GM21367 (cell line): ENCODE data around the gene EXOC6B.
A peak's percentile ranks its signal among the peaks of the same experiment; 100 is the strongest.

Experiments
- ATAC-seq: cut with Tn5 transposase; IDR thresholded peaks from one replicate; pipeline ENCODE4 v1.9.1; 2021; ENCODE audit not compliant: unreplicated experiment

EXOC6B gene

DNA sequence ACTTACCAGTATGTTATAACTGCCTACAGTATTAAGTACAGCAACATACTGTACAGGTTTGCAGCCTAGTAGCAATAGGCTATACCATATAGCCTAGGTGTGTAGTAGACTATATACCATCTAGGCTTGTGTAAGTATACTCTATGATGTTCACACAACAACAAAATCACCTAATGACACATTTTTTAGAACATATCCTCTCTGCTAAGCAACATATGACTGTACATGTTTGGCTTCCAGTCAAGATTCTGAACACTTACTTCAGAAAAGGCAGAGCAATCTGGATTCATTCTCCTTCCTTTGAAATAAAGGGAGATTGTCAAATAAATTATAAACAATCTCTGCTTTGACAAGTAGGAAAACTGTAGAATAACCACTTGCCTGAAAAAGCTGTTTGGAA, 81.8 kb downstream of the EXOC6B start:
- ATAC-seq, result no peak

DNA sequence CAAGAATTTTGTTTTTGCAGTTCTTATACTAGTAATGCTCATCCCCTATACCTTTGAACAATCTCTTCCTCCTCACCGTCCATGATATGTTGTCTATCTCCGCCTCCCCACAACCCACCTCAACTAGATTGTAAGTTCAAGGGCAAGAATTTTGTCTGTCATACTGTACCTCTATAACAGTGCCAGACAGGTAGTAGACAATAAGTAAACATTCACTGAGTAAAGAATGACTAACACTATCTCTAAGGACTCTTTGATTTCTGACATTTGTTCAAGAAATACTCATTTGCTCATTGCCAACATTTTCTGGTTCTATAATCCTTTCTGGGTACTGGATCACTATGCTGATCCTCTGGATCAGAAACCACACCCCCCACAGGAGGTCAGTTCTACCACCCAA, 82.4 kb downstream of the EXOC6B start:
- ATAC-seq, result no peak

DNA sequence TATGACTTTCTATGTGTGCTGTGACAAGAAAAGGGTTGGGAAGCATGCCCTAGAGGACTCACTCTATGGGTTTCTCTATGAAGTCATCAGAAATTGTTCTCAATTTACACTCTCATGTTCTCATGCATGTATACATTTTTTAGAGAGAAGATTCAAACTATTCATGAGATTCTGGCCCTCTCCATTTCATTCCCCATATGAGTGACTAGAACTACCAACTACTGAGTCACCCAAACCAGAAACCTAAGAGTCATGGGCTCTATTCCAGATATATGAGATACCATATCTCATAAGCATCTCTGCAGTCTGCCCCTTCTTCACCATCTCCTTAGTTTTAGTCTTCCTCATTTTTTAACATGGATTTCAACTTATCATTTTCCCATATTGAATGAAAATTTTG, 87.7 kb downstream of the EXOC6B start:
- ATAC-seq, result no peak

DNA sequence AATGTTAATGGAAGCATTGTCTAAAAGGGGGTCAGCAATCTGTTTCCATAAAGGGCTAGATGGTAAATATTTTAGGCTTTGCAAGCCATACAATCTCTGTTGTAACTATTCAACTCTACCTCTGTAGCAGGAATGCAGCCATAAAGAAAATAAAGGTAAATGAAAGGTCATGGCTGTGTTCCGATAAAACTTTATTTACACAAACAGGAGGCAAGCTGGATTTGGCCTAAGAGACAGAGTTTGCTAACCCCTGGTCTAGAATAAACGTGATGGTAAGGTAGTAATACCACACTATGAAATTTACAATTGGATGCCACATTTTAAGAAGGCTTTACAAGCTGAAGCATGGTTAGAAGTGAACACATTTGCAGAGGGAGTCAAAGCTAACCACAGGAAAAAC, 91.4 kb downstream of the EXOC6B start:
- no peak for ATAC-seq

DNA sequence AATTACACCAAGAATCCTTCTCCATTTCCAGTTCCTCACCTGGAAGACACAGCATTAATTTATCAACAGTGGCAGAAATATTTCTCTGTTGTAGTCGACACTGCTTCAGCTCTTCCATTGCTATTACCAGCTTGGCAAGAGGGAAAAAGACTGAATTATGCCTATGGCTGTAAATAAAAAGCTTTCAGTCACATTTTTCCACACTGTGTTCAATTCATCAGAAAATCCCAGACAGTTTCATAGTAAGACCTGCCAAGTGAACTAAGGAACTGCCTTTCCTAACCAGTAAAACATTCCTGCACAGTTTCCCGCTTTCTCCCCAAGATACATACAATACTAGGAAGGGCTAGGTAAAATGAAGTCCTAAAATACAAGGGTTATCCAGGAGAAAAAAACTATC, 94.7 kb downstream of the EXOC6B start:
- ATAC-seq, result no peak

DNA sequence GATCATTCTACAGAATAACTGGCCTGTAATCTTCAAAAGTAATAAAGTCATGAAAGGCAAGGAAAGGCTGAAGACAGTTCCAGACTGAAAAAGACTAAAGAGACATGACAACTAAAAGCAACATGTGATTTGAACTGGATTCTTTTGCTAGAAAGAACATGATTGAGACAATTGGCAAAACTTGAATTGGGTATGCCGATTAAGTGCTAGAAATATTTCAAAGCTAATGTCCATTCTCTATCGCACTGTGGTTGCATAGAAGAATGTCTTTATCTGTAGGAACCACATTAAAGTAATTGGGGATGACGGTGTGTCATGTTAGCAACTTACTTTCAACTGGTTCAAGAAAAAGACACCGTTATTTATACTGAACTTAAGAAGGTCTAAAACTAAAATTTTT, 98.5 kb downstream of the EXOC6B start:
- no peak for ATAC-seq

DNA sequence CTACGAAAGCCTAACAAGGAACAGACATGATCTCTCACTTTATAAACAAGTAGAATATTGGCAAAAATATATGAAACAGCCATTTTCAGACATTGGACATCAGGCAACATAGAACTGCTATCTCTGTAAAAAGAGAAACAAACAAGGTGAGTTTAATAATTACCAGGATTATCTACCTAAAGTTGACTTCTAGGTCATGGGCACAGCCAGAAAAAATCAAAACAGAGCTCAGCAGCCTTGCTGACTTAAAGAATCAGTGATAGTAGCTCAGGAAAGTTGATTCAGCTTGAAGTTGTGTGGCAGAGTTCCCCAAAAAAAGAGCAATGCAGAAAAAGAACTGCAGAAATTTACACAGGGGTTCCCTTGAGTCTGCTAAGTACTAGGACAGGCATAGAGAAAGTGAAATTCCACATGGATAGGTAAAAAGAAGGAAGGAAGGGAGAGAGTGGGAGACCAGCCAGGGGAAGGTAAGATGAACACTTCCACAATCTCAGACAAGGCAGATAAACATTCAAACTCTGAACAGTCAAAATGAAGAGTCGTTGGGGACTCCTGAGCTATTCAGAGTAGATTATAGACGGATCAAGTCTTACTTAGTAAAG, 102.0 kb downstream of the EXOC6B start:
- no peak for ATAC-seq

DNA sequence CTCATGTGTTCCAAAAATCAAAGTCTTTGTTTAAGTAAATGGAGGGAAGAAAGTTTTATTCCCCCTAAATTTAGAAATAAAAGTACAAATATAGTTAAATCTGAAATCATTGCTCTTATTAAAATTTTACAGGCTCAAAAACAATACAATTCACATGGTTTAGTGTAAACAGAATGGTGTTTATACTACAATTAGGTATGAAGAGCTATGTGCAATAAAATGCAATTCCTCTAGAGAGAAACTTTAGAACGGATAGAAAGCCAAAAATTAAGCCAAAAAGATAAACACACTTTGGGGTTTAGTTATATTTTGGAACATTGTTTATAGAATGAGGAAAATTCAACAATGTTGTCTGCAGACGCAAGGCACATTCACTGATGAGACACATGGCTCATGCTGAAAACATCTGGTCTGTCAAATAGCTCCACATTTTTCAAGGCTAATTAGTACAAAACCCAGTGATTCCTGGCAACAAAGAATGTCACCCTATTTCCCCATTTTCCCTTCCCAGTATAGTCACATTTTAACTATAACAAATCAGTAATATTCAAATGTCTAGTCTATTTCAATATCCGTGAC, 103.3 kb downstream of the EXOC6B start:
- no peak for ATAC-seq

DNA sequence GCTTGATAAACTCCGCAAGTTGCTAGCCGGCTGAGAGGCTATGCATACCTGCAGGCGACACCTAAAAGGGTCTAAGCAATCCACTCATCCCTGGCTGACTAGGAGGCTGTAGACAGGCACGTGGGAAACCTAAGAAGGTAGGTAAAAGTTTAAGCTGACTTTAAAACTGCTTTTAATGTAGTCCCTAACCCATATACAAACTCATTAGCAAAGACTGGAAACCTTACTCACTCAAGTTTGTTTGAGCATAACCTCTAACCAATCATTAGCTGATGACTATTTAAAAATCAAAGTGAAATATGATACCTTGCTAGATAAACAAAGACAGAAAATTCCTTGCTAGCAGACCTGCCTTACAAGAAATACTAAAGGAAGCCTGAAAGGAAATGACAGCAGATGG, 106.4 kb downstream of the EXOC6B start:
- ATAC-seq, result no peak

DNA sequence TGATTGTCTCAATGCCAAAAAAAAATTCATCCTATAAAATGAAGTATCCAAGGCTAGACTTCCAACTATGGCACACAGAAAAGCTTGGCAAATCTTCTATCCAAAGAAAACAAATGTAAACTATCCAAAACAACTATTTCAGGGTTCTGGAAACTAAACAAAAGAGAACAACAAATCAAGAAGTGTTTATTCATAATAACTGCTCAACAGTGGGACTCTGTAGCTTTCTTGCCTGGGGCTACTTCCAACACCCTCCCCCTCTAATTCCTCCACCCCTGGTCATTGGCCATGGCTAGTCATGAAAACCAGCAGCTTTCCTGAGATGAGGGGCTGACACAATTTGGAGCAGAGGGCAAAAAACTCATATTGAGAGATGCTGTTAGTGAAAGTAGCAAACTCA, 107.0 kb downstream of the EXOC6B start:
- ATAC-seq, result no peak

DNA sequence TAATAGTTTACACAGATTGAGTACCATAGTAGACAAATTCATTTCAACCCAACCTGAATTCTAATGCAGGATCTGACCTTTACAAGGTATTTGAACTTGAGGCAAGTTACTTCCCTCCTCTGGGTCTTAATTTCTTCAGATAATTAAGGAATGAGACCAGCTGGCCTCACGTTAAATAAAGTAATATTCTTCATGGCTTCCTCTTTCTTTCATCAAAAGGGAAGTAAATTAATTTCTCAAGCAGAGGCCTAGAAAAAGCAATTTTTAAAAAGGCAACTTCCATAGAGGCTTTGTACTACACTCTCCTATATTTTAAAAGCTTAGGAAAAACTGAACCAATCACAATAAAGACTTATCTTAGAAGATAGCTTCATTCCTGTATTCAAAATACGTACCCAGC, 109.2 kb downstream of the EXOC6B start:
- ATAC-seq, result no peak

DNA sequence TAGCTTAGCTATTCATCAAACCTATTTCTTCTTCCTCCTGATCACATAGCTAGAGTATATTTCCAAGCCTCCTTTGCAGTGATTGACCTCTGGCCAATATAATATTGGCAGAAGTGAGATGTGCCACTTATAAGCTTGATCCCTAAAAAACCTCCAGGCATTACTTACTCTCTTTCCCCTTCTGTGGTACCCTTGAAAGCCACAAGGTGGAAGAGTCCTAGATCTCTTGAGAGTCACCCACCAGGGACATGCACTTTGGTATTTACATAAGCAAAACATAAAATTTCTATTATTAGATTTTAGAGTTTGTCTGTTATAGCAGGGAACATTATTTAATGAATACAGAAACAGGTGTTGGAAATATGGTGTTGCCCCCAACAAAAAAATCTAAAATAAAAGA, 112.0 kb downstream of the EXOC6B start:
- no peak for ATAC-seq

DNA sequence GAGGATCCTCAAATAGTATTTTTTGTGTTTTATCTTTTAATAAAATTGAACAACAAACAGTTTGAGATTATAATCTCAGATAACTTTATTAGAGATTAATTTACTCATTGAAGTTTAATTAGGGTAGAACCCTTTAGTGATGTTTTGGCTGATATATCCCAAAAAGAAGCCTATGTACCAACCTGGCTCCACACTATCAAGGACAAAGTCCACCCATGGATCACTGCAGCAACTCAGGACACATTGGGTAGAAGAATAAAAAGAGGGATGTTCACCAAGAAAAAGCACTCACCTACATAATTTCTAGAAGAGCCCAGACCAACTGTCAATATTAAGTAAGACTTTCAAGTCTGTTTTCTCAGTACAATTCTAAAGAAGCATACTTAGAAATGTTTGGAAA, 112.9 kb downstream of the EXOC6B start:
- ATAC-seq, result no peak

DNA sequence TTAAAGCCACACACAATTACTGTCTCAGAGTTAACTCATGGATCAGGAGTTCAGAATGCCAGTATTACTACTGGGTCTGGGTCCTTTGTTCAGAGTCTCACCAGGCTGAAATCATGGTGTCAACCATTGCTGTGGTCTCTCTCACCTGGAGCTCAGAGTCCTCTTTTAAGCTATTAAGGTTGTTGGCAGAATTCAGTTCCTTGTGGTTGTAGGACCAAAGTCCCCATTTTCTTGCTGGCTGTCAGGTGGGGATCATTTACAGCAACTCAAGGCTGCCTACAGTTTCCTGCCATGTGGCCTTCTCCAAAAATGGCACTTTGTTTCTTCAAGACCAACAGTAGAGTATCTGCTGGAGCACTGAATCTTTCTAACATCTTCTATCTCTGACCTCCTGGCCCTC, 113.5 kb downstream of the EXOC6B start:
- ATAC-seq, result no peak

DNA sequence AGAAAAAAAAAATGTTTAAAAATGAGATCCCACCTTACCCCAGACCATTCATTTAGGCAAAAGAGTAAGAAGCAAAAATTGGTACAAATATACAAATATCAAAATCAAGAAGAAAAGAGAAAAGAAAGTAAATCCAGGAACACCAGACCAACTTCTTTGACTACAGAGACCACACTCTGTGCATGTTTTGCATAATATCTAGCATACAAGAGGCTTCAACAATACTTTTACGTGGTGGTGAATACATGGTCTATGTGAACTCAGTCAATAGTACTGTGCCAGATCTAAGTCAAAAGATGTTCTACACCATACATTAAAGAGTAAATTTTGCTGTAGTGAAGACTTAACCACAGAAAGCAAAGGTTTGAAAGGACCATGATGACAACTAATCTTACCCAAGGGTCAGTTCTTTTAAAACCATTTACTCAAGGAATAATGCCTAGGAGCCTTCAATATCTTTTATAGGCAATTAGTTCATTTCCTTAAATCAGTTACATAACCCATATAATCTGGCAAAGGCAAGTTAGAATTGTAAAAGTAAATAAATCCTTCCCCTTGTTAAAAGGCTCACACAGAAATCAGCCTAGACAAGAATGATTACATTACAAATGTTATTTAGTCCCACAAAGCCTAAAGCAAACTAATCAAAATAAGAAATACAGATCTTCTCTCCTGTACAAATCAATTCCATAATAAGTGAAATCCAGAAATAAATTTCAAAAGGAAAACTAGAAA, 115.2 kb downstream of the EXOC6B start:
- peak; percentile 55 for ATAC-seq

DNA sequence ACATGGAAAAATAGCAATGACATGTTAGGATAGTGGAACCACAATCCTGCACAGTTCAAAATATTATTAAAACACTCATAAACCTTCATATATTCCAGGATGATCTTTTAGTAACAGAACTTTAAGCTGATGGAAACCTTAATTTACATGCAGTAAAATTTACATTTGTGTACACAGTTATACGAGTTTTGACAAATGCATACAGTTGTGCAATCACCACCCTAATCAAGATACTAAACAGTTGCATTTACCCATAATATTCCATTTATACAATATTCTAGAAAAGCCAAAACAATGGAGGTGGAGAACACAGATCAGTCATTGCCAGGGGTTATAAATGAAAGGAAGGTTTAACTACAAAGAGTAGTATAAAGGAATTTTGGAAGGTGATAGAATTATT, 117.6 kb downstream of the EXOC6B start:
- ATAC-seq, result no peak

DNA sequence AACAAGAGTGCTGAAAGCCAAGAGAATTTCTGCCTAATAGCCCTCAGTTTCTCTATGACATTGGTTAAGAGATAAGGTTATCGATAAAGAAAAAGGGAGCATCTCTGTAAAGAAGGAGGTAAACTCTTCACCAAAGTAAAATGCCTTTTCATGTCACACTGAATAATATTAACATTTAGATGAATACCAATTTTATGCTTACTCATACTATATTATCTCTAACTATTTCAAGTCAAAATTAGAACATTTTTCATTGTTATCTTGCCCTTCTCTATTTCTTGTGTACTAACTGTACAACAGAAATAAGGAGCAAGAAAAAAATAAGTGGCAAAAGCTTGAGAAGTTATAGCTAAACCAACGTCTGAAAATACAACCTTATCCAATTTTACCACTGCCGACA, 127.5 kb downstream of the EXOC6B start:
- ATAC-seq, result no peak

DNA sequence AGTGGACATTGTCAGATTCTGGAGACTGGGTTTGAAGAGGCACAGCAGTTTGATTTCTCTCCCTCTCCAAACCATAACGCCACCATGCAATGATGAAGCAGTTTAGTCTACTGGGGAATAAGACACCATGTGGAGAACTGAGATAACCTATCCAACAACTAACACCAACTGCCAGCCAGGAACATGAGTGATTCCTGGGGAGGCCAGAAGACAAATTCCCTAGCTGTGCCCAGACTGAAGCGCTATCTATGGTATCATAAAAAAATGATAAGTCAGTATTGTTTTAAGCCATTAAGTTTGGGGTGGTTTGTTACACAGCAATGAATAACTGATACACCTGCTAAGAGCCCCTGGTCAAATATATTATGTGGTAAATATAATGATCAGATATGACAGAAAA, 129.3 kb downstream of the EXOC6B start:
- ATAC-seq, result no peak

DNA sequence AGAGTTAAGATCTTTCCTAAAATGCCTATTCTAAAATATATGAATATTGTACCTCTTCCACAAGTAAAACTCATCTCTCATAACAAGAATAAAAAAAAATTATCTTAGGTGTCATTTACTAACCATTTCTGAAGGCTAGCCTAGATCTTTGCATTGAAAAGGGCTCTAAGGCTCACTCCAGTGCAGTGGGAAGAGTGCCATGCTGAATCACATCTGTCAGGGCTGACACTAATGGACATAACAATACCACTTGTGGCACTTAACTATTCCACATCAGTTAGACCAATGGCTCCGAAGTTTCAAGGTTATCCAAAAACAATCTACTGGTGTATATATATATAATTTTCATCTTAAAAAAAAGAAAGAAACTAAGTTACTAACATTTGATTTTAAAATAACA, 130.2 kb downstream of the EXOC6B start:
- ATAC-seq, result no peak

DNA sequence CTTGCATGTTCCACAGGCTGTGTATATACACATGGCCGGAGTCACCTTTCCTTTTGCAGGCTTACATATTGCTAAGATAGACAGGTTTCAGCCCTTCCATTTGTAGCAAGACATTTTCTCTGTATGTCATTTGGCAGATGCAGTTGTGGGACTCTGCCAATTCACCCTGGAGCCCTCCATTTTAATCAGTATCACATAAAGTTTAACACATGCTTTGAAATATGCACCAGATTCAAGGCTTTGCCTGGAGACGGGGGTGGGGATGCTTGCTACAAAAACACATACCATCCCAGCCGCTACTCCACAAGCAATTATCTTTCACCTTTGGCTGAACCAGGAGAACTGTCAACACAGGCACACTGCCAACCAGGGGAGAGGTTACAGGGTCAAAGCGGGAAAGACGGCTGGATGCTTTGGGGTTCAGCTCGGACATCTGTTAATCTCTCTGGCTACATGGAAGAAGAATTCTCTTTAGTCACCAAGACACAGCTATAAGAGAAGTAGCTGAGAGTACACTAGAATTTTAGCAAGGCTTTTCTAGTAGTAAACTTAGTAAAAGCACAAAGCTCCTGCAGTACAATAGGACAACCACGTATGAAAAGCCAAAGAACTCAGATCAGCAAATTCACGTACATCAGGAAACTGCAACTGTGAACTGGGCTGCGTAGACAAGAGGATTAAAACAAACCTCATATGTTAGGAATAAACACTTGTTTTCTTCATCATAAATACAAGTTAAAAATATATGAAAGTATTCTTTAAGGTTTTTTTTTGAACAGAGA, 130.9 kb downstream of the EXOC6B start:
- no peak for ATAC-seq

DNA sequence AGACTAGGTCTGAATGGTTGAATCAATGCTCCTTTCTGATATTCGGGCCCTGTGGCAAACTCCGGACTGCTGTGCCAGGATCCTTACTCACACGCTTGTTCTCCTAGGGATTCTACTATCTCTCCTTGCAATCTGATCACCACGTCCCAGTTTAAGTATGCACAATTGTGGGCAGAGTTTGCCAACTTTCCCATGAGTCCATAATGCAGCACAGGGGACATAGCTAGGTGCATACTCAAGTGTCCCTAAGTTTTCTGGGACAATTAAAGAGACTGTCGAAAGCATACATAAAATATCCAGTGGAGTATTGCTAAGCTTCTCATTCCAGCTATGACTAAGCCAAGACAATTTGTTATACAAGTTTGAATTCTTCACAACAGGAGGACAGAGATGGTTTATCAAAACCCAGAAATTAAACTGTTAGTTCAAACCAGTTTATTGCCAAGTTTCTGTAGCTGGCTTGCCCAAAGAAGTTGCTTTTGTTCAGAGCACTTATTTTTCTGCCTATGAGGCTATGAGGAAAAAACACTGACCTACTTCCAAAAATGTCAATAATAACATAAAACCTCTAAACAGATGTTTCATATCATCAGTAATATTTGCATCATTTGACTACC, 136.1 kb downstream of the EXOC6B start:
- no peak for ATAC-seq
